A549 treated with ZK216348 at 1 μM for 4 hours (cell line): ENCODE measurements around the gene ANKRD45. TPM values are rescaled to one million over a fixed set of nuclear protein-coding genes. Genes with fewer than 3 reads are reported as not detected.

Source experiments
- total RNA-seq: library from RNA; stranded (reverse); fragments of 200-300 nt; extraction: Qiagen RNA extraction; gene quantifications from 5 replicates; pipeline ENCODE4 v1.2.3, GENCODE V29; 2022; ENCODE audit warnings: low read depth

The ANKRD45 gene, protein sequence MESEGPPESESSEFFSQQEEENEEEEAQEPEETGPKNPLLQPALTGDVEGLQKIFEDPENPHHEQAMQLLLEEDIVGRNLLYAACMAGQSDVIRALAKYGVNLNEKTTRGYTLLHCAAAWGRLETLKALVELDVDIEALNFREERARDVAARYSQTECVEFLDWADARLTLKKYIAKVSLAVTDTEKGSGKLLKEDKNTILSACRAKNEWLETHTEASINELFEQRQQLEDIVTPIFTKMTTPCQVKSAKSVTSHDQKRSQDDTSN
- 0.13 TPM in 1 of 5 replicates, not detected in the others for total RNA-seq

DNA sequence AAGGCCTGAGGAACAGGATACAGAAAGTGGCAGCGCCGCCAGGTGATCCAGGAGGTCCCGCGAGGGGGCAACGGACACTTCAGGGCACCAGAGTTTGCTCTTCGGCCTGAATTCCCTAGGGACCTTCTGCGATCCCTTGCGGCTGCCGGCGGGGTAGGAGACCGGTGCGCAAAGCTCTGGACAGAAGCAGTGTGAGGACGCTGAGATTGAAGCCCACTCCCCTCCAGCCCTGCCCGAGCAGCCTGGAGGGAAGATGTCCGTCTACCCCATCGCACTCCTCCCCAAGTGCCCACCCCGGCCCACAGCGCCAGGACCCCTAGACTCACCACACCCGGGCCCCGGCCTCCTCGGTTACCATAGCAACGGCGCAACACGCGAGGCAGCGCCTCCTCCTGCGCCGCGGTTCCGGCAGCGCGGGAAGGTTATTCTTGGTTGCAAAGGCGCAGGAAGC, at the start of gene ANKRD45:
ANKRD45 (minus strand) TSS at position 361 of the 451 bp plus-strand sequence. CDS start 10,433 bp downstream, outside the sequence.

DNA sequence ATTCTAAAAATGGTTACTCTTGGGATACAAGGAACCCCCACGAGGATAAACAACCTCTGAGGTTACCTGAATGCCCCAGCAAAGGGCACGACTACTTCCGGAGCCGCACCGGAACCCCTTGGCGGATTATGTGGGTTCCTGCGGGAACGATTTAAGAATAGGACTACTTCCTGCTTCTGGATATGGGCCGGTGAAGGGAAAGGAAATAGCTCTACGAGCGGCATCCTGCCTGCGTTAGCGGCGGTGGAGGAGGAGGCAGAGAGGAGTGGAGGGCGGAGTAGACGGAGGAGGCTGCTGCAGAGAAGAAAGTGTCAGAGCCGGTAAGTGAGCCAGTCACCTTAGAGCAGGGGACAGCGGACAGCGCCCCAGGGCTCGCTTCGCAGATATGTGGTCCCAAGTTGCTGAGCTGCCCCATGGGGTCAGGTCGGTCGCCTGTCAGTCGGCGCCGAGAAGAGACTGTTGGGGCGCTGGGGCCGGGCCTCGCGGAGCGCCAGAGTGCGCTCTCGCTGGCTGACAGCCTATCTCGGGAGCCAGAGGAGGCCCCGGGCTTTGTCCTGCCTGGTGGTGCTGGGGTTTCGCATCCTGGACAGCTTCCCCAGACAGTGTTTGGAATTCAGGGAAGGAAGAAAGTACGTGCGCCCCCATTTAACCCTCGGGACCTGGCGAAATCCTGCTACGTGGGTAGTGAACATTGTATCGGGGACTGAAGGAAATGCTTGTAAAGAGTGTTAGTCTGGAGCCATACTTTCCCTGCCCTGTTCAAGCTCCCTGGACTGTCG, 45.3 kb upstream of the ANKRD45 start, which contains the start of gene KLHL20:
KLHL20 (plus strand) TSS at position 223 of the 779 bp plus-strand sequence. CDS start 1,063 bp downstream, outside the sequence.

GRCh38 chr1:173635116-173635515, 34.5 kb downstream of the ANKRD45 start, which contains the start of gene TEX50:
TSS of gene TEX50 (plus strand) at chr1:173635338. CDS start at chr1:173635522, 184 bp downstream.

DNA sequence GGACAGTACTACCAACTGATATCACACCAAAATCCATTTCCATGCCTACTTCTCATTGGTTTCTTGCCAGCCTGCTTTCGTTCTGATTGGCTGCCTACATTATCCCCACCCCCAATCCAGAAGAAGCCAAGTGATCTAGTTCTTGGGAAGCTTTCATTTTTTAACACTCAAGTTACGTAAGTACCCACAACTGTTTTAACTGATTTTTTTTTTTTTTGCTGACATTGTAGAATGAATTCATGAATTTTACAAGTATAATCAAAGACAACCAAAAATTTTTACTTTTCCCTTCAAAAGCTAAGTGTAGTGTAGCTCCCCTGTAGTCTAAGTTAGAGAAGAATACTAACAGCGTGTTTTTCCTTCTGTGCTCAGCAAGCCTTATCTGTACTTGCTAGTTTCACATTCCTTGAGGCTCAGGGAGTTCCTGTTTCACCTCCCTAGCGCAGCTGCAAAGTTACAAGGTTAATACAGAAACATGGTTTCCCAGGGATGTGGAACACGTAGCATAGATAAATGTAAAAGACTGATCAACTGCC, 66.5 kb downstream of the ANKRD45 start, which contains the start of gene SLC9C2:
SLC9C2 (minus strand) TSS at position 17 of the 536 bp plus-strand sequence. CDS start 1,296 bp downstream, outside the sequence.

Other genes starting within 250 kb of the ANKRD45 start
- 300 to 332 TPM (median 305 TPM) in 5 replicates for gene PRDX6, start 192.5 kb downstream of the ANKRD45 start, total RNA-seq
- gene SLC9C2, start 66.8 kb downstream of the ANKRD45 start, total RNA-seq: not detected in 5 replicates
- gene TEX50, start 34.5 kb downstream of the ANKRD45 start, total RNA-seq: not detected in 5 replicates
- 9.4 to 13.1 TPM (median 12.3 TPM) in 5 replicates for gene KLHL20, start 45.1 kb upstream of the ANKRD45 start, total RNA-seq
- 36.5 to 44.5 TPM (median 42.1 TPM) in 5 replicates for gene DARS2, start 154.8 kb upstream of the ANKRD45 start, total RNA-seq
- 10.7 to 16.5 TPM (median 11.2 TPM) in 5 replicates for gene CENPL, start 155.0 kb upstream of the ANKRD45 start, total RNA-seq
- 274 to 349 TPM (median 295 TPM) in 5 replicates for gene GAS5, start 198.1 kb upstream of the ANKRD45 start, total RNA-seq
- 0.85 to 1.6 TPM (median 1.6 TPM) in 5 replicates for gene ZBTB37, start 198.5 kb upstream of the ANKRD45 start, total RNA-seq
- 0.28 TPM in 1 of 5 replicates, not detected in the others for gene SERPINC1, start 247.5 kb upstream of the ANKRD45 start, total RNA-seq